Activated CD4-positive, CD25-positive, alpha-beta regulatory T cell treated with anti-CD3 and anti-CD28 coated beads, Interleukin-2, amount 50 U/mL, for 72 hours (primary cell): ENCODE data around the gene LMO7.

Source experiments
- DNase-seq: peaks from one replicate; pipeline ENCODE4 v3.0.0; 2021

The LMO7 gene

GRCh38 chr13:75861786-75862185 lies 225.7 kb downstream of the LMO7 start:
- no peak for DNase-seq

- DNase-seq = no peak
These were observed 228.6 kb downstream of the LMO7 start for GRCh38 chr13:75864718-75865117.

DNA sequence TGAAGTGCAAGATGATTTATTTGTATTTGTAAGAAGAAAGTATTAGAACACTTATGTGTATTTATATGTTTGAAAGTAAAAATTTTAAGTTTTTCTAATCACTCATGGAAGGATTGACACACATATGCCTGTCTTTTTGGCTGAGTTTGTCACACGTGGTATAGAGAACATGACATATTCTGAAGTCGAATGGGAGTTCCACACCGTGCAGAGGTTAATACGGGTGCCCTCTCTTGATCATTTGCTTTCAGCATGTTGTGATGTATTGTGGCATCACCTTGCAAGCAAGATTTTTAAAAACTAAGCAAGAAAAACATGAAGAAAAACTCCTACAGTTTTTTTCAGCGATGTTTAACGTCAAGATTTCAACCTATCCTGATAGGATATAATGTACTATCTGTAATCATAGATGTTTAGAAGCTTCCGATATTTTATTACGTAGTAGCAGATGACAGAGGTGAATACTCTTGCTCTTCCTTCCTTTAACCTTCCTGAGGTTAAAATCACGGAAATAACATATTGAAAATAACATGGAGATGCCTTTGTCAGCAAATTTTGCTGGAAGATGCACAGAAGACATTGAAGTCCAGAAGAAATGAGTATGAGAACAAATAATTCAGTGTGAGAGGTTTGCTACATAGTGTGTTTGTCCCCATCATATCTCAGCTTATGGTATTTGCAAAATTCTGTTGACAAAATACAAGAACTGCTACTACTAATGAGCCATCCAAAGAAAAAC lies 231.4 kb downstream of the LMO7 start:
- DNase-seq = no peak

GRCh38 chr13:75869981-75870380 lies 233.9 kb downstream of the LMO7 start:
- DNase-seq = no peak

DNA sequence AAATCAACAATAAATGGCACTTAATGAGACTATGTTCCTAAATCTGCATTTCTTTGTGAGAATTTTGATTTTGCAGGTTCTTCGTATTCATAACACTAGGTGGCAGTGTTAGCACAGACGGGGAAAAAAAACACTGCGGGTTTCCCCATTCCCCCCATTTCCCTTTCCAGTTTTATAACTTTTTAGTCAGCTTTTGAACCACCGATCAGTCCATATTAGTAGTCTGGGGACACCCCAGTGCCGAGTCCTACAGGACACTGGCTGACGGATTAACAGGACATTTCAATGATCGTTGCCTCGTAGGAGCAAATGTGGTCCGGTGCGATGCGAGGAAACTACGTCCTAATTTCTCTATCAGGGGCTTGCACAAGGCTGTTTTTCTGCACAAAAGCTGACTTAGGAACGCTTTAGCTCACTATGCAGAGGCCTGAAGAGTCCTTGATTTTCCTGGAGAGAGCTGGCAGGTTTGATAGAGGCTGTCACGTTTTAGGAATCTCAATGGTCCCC lies 234.3 kb downstream of the LMO7 start:
- DNase-seq = no peak

GRCh38 chr13:75871059-75871458 lies 234.9 kb downstream of the LMO7 start:
- DNase-seq = no peak

DNA sequence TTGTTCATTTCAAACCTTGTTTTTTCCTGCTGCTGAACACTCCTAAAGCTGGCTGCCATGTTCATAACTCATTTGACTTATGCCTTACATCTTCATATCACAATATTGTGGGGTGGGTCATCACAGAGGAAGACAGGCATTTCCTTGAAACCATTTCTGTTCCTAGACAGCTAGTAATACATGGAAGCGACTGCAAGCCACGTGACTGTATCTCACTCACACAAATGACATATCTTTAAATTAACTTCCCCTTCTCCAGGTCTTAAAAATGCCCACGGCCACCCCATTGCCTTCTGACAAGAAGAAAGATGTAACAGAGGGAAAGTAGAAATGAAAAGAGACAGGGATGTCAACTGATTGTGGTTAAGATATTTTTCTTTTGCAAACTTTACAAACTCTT lies 236.8 kb downstream of the LMO7 start:
- no peak for DNase-seq

- DNase-seq = no peak
These were observed 237.4 kb downstream of the LMO7 start for GRCh38 chr13:75873494-75873893.

DNA sequence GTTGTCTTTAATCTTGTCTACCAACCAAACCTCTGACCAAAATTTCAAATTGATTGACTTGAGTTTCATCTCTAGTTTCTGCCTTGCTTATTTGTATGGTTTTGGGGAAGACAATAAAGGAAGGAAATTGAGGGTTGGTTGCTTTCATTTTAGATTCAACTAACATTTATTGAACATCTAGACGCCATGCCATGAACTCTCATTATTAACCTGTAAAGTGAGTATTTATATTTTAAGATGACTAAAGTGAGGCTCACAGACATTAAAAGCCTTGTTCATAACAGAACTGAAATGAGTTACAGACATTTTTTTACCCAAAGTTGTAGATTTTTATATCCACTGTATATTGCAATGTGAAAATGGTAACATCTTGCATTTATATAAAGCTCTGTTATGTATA lies 239.3 kb downstream of the LMO7 start:
- no peak for DNase-seq

GRCh38 chr13:75876142-75877050 lies 240.3 kb downstream of the LMO7 start:
- DNase-seq = peak; percentile 33

GRCh38 chr13:75877071-75877470 lies 240.9 kb downstream of the LMO7 start:
- DNase-seq = no peak

GRCh38 chr13:75879656-75880055 lies 243.5 kb downstream of the LMO7 start:
- DNase-seq = no peak

DNA sequence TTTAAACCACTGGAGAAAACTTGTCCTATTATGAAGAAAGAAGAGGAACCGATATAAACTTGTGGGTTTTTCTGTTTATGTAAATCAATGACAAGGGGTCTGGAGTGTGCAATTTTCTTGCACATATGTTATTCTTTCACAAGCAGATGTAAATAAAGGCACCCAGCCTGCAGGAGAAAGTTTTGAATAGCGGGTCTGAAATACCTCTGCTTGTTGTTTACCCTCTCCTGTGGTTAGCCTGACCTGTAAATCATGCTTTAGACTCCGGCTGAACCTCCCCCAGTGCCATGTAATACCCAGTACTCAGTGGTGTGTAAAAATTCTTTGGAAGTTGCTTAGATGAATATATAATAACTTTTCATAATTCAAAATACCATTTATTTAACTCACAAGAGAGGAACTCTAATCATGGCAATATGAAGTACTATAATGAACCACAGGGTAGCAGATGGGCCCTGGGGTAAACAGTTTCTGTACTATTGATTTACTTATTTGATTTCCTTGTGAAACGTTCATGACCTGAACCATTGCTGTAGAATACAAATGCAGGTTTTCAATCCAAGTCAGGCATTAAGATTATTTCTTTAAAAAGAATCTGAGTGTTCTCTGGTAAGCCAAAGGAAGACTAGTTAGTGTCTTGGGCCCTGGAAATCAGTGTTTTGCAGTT lies 245.1 kb downstream of the LMO7 start:
- DNase-seq = no peak

GRCh38 chr13:75882261-75882660 lies 246.1 kb downstream of the LMO7 start:
- DNase-seq = no peak

DNA sequence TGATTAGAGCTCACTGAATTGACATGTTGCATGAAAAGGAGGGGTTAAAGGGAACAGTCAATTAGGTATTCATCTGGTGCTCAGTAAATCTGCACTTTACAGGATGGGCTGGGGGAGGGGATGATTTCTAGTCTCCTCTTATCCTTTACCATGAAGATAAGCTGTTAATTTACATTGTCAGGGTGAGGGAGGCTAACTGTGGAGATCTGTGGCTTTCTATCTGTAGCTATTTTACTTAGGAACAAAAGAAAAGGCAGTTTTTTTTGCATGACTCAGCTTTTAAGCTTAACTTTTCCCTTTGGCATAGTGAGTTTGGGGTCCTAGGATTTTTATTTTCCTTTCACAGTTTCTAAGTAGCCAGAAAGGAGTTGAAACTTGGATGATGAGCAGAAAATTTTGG lies 253.3 kb downstream of the LMO7 start:
- no peak for DNase-seq

DNA sequence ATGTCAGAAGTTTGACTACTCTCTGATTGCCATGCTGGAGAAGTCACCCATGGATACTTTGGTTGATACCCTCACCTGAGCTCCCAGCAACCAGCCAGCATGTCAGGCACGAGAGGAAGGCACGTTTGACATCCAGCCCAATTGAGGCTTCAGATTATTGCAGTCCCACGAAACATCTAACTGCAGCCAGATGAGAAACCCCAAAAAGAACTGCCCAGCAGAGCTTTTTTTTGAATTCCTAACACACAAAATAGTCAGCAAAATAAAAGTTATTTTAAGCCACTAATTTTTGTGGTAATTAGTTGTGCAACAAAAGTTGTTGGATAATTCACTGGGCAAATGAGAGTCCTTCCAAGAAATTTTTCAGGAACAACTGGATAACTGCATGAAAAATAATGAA lies 259.0 kb downstream of the LMO7 start:
- DNase-seq = no peak

- no peak for DNase-seq
These were observed 260.1 kb downstream of the LMO7 start for GRCh38 chr13:75896271-75896670.

GRCh38 chr13:75897386-75897785 lies 261.3 kb downstream of the LMO7 start:
- no peak for DNase-seq

- no peak for DNase-seq
These were observed 265.4 kb downstream of the LMO7 start for GRCh38 chr13:75901501-75901900.

- DNase-seq = no peak
These were observed 266.3 kb downstream of the LMO7 start for GRCh38 chr13:75902166-75903104.

GRCh38 chr13:75904012-75904411 lies 267.9 kb downstream of the LMO7 start:
- no peak for DNase-seq

GRCh38 chr13:75906315-75906714 lies 270.2 kb downstream of the LMO7 start:
- no peak for DNase-seq
